RWPE1 (cell line): ENCODE measurements around the gene LMTK3.
"Not testable (repeated sequence)": the region's sequence is repeated elsewhere in the genome, so short reads cannot be mapped to it uniquely, and the experiment has no call there.

Source experiments
- CTCF ChIA-PET: fragments of 350-600 bp; sonication (Branson Sonifier 250); formaldehyde crosslinking; extraction: SDS; loops from one replicate; lab custom pipeline; 2021; lab: Yijun Ruan, JAX
- POLR2A ChIA-PET: fragments of 400-600 bp; formaldehyde crosslinking; extraction: SDS; loops from one replicate; lab custom pipeline; 2020; ENCODE audit warnings: antibody characterized with exemption; ENCODE audit not compliant: low non-redundant PET; lab: Yijun Ruan, JAX
- DNase-seq: peaks from one replicate; pipeline ENCODE4 v3.0.0; 2012; ENCODE audit warnings: low spot score
- H3K27ac ChIP-seq: fragments of 450-650 bp; 2 replicates; pipeline ENCODE4 v1.5.1; 2017
- CTCF ChIP-seq: fragments of 450-650 bp; conservative IDR thresholded peaks from 2 replicates; pipeline ENCODE4 v1.5.1; 2017; ENCODE audit warnings: low read depth, mild to moderate bottlenecking

The LMTK3 gene

GRCh38 chr19:48490981-48491792 lies 20.4 kb downstream of the LMTK3 start:
- peak; percentile 82 for DNase-seq
- ChIA-PET POLR2A (no interaction called here), CTCF (interaction anchor here (0.6 kb wide), 1 partner anchor 117 kb away, joined by 7 read pairs; no protein-coding TSS in a partner anchor)
- TF ChIP-seq CTCF = no peak
- H3K27ac ChIP-seq = peak overlapping the region; percentile 97

- peak overlapping the region; percentile 97 for H3K27ac ChIP-seq
- TF ChIP-seq CTCF = peak; percentile 96
- CTCF ChIA-PET = interaction anchor here (0.5 to 2.1 kb wide), 15 partner anchors 8 to 768 kb away, joined by 3 to 7 read pairs (median 3); no protein-coding TSS in a partner anchor
- DNase-seq = peak; percentile 73
- POLR2A ChIA-PET = no interaction called here
Observed at GRCh38 chr19:48489608-48490216, 21.9 kb downstream of the LMTK3 start.

GRCh38 chr19:48488478-48488877 lies 23.2 kb downstream of the LMTK3 start:
- POLR2A ChIA-PET = interaction anchor here (0.7 to 1.1 kb wide), 2 partner anchors 19 to 43 kb away, joined by 4 to 6 read pairs; partner anchors contain the start of genes CYTH2 and GRWD1
- DNase-seq = not testable (repeated sequence)
- CTCF ChIA-PET = interaction anchor here (1.4 to 2.1 kb wide), 4 partner anchors 101 to 156 kb away, joined by 4 to 7 read pairs (median 5); no protein-coding TSS in a partner anchor
- peak overlapping the region; percentile 97 for H3K27ac ChIP-seq

- H3K27ac ChIP-seq = peak overlapping the region; percentile 97
- TF ChIP-seq CTCF = no peak
- CTCF ChIA-PET = interaction anchor here (0.6 to 1.7 kb wide), 5 partner anchors 101 to 239 kb away, joined by 4 to 8 read pairs (median 5); no protein-coding TSS in a partner anchor
- POLR2A ChIA-PET = interaction anchor here (0.6 to 1.1 kb wide), 4 partner anchors 12 to 127 kb away, joined by 3 to 6 read pairs (median 4); partner anchors contain the start of genes CYTH2, FAM83E and GRWD1
- DNase-seq = peak; percentile 93
Observed at GRCh38 chr19:48487948-48488347, 23.7 kb downstream of the LMTK3 start.

- ChIA-PET POLR2A (interaction anchor here (0.6 to 1.1 kb wide), 3 partner anchors 13 to 128 kb away, joined by 3 to 6 read pairs (median 3); partner anchors contain the start of genes CYTH2 and FAM83E), CTCF (interaction anchor here (0.6 to 1.0 kb wide), 5 partner anchors 102 to 240 kb away, joined by 4 to 8 read pairs (median 5); no protein-coding TSS in a partner anchor)
- DNase-seq = no peak
- H3K27ac ChIP-seq = peak overlapping the region; percentile 97
- no peak for TF ChIP-seq CTCF
Observed at GRCh38 chr19:48487544-48487943, 24.1 kb downstream of the LMTK3 start.

- DNase-seq, CTCF ChIA-PET: not testable (repeated sequence)
- POLR2A ChIA-PET = interaction anchor here (0.6 kb wide), 1 partner anchor 1150 kb away, joined by 5 read pairs; no protein-coding TSS in a partner anchor
- H3K27ac ChIP-seq = peak overlapping the region; percentile 97
Observed at GRCh38 chr19:48486706-48487105, 24.9 kb downstream of the LMTK3 start.

GRCh38 chr19:48484931-48485612 lies 26.6 kb downstream of the LMTK3 start:
- no peak for TF ChIP-seq CTCF
- ChIA-PET POLR2A (no interaction called here), CTCF (no interaction called here)
- no peak for DNase-seq
- peak overlapping the region; percentile 97; the same call in 1 of the 2 replicates for H3K27ac ChIP-seq
